Measurements from ENCODE around the gene TEAD1.

GRCh38 chr11:12770966-12771597 lies 96.9 kb downstream of the TEAD1 start:
- no peak for TF ChIP-seq POLR2A (IDR thresholded peaks at IDR 0.05)
- TF ChIP-seq, protein P1, sequence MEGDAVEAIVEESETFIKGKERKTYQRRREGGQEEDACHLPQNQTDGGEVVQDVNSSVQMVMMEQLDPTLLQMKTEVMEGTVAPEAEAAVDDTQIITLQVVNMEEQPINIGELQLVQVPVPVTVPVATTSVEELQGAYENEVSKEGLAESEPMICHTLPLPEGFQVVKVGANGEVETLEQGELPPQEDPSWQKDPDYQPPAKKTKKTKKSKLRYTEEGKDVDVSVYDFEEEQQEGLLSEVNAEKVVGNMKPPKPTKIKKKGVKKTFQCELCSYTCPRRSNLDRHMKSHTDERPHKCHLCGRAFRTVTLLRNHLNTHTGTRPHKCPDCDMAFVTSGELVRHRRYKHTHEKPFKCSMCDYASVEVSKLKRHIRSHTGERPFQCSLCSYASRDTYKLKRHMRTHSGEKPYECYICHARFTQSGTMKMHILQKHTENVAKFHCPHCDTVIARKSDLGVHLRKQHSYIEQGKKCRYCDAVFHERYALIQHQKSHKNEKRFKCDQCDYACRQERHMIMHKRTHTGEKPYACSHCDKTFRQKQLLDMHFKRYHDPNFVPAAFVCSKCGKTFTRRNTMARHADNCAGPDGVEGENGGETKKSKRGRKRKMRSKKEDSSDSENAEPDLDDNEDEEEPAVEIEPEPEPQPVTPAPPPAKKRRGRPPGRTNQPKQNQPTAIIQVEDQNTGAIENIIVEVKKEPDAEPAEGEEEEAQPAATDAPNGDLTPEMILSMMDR (IDR thresholded peaks at IDR 0.05 in 4 of 5, conservative IDR thresholded peaks at IDR 0.05 in 1 of 5): no peak

Measured in gastrocnemius medialis (tissue), 4 donors.